ENCODE results near the gene LDAH. TPM values are rescaled to one million over a fixed set of nuclear protein-coding genes. Genes with fewer than 3 reads are reported as not detected.
"Not testable (repeated sequence)": the region's sequence is repeated elsewhere in the genome, so short reads cannot be mapped to it uniquely, and the experiment has no call there.

The LDAH gene
- total and polyA plus RNA-seq, 10 of the 15 experiments (the other 5 are each of a cell fraction or from before 2014, with no cell fraction given), result 17.9 to 44.7 (median 30.0) TPM

- peaks cover 0 to 7% of the 10 kb centered on the region in 2 experiments; a peak in 2 of 4 replicates for H3K36me3 ChIP-seq (ENCODE audit: control insufficient read depth in 2 of 2, insufficient read depth in 2 of 2, low read length in 1 of 2)
- H3K27me3 ChIP-seq (replicated peaks in 1 of 2; ENCODE audit: control insufficient read depth in 2 of 2, insufficient read depth in 2 of 2, low read length in 1 of 2), result no peaks in the 10 kb centered on the region
- in situ Hi-C loops (cut with MboI), result no loop called here
- peak overlapping the region; percentile 39; the same call in 1 of the 2 replicates for H3K27ac ChIP-seq (ENCODE audit: control insufficient read depth, insufficient read depth)
- 100% methylated on average over 1 of the region's 1 CpG for WGBS (ENCODE audit: insufficient coverage, insufficient replicate concordance, low lambda C conversion rate, missing lambda C conversion rate)
- ChIA-PET RAD21 (ENCODE audit: unreplicated experiment) (no interaction called here), POLR2A (no interaction called here), SMC1A (ENCODE audit: uncharacterized antibody, unreplicated experiment) (interaction anchor here (0.6 to 1.5 kb wide), 3 partner anchors 15 to 99 kb away, joined by 3 to 5 read pairs (median 3); no protein-coding TSS in a partner anchor), CTCF (interaction anchor here (0.7 to 2.0 kb wide), 3 partner anchors 14 to 386 kb away, joined by 3 to 9 read pairs (median 3); no protein-coding TSS in a partner anchor)
- peak overlapping the region; percentile 7; the same call in 1 of the 2 replicates for H3K4me2 ChIP-seq (ENCODE audit: control insufficient read depth, insufficient read depth)
- H3K79me2 ChIP-seq (ENCODE audit: control insufficient read depth, insufficient read depth, low read length), result peaks cover 3% of the 10 kb centered on the region
- DNase-seq (ENCODE audit: low read depth, low spot score) (no peak), ATAC-seq (peak; percentile 19; the same call in 1 of the 3 replicates), FAIRE-seq (peak; percentile 18)
- H4K20me1 ChIP-seq (ENCODE audit: control insufficient read depth, insufficient read depth), result no peaks in the 10 kb centered on the region
- H3K9ac ChIP-seq (ENCODE audit: control insufficient read depth, insufficient read depth, low read length), result no peak overlapping the region
- H2AFZ ChIP-seq (ENCODE audit: control insufficient read depth, low read depth, low read length), result no peak overlapping the region
- BruUV-seq (replicated peaks), result no TSS peak
- intact Hi-C loops (cut with micrococcal nuclease; ENCODE audit: unreplicated experiment), result no loop called here
- peak overlapping the region; percentile 1; the same call in 1 of the 2 replicates for H3K4me3 ChIP-seq
- no peak for TF ChIP-seq E2F8 (IDR thresholded peaks at IDR 0.05; ENCODE audit: low read depth, partially characterized antibody)
- TF ChIP-seq NFIC (IDR thresholded peaks at IDR 0.05; ENCODE audit: low read depth, low read length), result 0 out of 2 replicates have a peak, but pooled peaks have one; percentile 11
- H3K4me1 ChIP-seq (ENCODE audit: control insufficient read depth, insufficient read depth, low read length), result peaks cover 12% of the 10 kb centered on the region; the same call in 1 of the 2 replicates
- H3K9me3 ChIP-seq (replicated peaks; ENCODE audit: control insufficient read depth, insufficient read depth, low read length), result peaks cover 4% of the 10 kb centered on the region; the same call in 2 of the 3 replicates
Observed at GRCh38 chr2:20796374-20796791, 26.5 kb downstream of the LDAH start.

- POLR2A ChIA-PET; H2AFZ ChIP-seq (ENCODE audit: control insufficient read depth, low read depth, low read length); H3K4me2 ChIP-seq (ENCODE audit: control insufficient read depth, insufficient read depth); SMC1A ChIA-PET (ENCODE audit: uncharacterized antibody, unreplicated experiment); H3K9ac ChIP-seq (ENCODE audit: control insufficient read depth, insufficient read depth, low read length); FAIRE-seq; BruUV-seq (replicated peaks); H3K9me3 ChIP-seq (replicated peaks; ENCODE audit: control insufficient read depth, insufficient read depth, low read length); H3K4me3 ChIP-seq; H3K27me3 ChIP-seq (replicated peaks in 1 of 2; ENCODE audit: control insufficient read depth in 2 of 2, insufficient read depth in 2 of 2, low read length in 1 of 2); H3K79me2 ChIP-seq (ENCODE audit: control insufficient read depth, insufficient read depth, low read length); RAD21 ChIA-PET (ENCODE audit: unreplicated experiment); H3K27ac ChIP-seq (ENCODE audit: control insufficient read depth, insufficient read depth); DNase-seq (ENCODE audit: low read depth, low spot score); in situ Hi-C loops (cut with MboI); H3K36me3 ChIP-seq (ENCODE audit: control insufficient read depth in 2 of 2, insufficient read depth in 2 of 2, low read length in 1 of 2); ATAC-seq; intact Hi-C loops (cut with micrococcal nuclease; ENCODE audit: unreplicated experiment); H4K20me1 ChIP-seq (ENCODE audit: control insufficient read depth, insufficient read depth): not testable (repeated sequence)
- CTCF ChIA-PET, result interaction anchor here (3.3 kb wide), 1 partner anchor 12 kb away, joined by 30 read pairs; no protein-coding TSS in a partner anchor
- 97% methylated on average over 3 of the region's 3 CpGs for whole genome bisulfite sequencing (ENCODE audit: insufficient coverage, insufficient replicate concordance, low lambda C conversion rate, missing lambda C conversion rate)
- H3K4me1 ChIP-seq (ENCODE audit: control insufficient read depth, insufficient read depth, low read length), result peaks cover 12% of the 10 kb centered on the region; the same call in 1 of the 2 replicates
Observed at GRCh38 chr2:20793944-20794343, 29.0 kb downstream of the LDAH start.

All from GM12878 (cell line).